ENCODE data around the gene MB21D2.

Gene MB21D2

GRCh38 chr3:192889679-192890078 is 28.0 kb downstream of the MB21D2 start:
- no peak for DNase-seq

DNA sequence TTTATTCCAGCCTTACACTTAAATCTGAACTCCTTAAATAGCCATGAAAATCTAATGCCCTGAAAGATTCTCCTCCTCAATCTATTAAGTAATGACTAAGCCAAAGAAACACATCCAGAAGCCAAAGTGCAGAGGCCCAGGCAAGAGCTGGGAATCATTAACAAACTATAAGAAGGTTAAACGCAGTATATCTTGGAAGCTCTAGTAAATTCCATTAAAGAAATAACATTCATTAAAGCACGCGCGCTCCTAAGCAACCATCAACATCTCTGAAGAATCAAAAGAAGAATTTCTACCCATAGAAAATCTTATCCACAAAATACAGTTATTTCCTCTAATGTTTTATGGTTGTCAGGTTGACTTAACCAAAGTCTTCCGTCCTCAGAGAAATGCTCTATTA is 29.5 kb downstream of the MB21D2 start:
- DNase-seq, result no peak

- DNase-seq, result no peak
Measured at GRCh38 chr3:192887701-192888100, 30.0 kb downstream of the MB21D2 start.

- DNase-seq, result peak; percentile 70
Measured at GRCh38 chr3:192887047-192887446, 30.6 kb downstream of the MB21D2 start.

- peak; percentile 83 for DNase-seq
Measured at GRCh38 chr3:192884777-192885773, 32.6 kb downstream of the MB21D2 start.

DNA sequence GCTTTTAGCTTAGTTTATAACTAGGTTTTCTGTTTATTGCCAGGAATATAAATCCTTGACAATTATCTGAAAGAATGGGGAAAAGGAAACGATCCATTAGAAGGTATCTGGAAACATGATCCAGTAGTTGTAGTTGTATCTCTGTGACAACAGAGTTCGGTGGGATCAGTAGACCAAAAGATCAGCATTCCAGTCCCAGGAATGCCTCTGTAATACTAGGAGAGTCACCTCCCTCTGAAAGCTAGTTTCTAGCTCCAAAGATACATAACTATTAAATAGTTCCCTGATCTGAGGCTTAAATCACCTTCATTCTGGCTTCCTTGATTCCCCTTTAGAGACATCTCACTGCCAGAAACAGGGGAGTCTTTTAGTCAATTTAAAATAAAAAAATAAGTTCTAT is 34.1 kb downstream of the MB21D2 start:
- no peak for DNase-seq

GRCh38 chr3:192881159-192881786 is 36.4 kb downstream of the MB21D2 start:
- DNase-seq, result no peak

DNA sequence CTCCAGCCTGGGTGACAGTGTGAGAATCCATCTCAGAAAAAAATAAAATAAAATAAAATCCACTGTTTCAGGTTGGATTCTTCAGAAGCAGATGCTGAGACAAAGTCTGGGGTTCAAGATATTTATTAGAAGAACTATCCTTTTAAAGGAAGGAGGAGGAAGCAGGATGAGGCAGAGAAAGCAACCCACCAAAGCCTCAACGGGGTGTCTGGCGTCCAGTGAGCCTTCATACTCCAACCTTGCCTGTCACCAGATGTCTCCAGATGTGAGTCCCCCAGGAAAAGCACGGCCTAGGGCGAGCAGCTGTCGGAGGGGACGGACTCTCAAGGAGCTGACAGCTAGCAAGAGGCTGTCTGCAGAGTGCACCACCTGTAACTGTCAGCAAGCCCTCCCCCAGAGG is 37.3 kb downstream of the MB21D2 start:
- no peak for DNase-seq

DNA sequence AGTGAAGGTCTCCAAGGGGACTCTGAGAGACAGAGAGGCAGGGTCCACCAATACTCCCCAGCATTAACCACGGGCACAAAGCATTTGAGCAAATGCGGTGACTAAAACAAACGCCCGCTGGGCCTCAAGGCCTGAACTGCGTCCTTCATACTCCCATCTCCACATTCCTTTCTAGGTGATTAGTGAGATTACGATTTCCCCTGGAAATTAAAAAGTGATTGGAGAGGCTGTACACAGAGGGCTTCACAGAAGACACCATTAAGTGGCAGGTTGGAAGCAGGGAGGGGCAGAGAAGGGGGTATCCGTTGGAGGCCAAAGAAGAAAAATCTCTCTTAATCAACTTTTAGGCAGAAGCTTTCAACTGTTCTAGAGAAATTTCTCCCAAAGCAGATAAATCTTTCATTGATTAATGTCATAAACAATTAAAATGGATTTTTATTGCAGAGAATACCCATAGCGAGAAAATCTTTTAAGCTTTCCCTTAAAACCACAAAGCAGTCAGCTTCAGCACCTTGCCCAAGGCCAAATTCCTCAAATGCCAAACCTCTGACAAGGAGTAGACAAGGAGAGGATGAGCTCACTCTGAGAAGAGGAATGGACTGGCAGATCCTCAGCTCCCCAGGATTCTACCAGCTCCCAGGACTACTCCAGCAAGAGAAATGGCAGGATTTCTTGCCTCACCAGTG is 38.2 kb downstream of the MB21D2 start:
- peak; percentile 95 for DNase-seq

GRCh38 chr3:192875971-192876565 is 41.6 kb downstream of the MB21D2 start:
- DNase-seq, result no peak

DNA sequence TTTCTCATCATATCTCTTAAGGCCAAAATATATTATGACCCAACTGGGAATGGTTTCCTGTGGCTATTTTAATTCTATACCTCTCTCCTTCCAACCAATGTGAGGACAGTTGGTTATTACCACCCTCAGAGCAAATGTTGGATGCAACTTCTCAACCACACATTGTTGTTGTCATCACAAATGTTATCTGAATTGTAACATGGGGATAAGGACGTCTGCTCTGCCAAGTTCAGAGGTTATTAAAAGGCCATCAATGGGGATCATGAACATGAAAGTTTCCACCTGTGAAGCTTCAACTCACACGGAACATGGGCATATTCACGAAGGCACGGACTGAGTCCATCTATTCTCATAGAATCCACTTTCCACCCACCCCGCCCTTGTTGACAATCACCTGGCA is 46.8 kb downstream of the MB21D2 start:
- DNase-seq, result no peak

DNA sequence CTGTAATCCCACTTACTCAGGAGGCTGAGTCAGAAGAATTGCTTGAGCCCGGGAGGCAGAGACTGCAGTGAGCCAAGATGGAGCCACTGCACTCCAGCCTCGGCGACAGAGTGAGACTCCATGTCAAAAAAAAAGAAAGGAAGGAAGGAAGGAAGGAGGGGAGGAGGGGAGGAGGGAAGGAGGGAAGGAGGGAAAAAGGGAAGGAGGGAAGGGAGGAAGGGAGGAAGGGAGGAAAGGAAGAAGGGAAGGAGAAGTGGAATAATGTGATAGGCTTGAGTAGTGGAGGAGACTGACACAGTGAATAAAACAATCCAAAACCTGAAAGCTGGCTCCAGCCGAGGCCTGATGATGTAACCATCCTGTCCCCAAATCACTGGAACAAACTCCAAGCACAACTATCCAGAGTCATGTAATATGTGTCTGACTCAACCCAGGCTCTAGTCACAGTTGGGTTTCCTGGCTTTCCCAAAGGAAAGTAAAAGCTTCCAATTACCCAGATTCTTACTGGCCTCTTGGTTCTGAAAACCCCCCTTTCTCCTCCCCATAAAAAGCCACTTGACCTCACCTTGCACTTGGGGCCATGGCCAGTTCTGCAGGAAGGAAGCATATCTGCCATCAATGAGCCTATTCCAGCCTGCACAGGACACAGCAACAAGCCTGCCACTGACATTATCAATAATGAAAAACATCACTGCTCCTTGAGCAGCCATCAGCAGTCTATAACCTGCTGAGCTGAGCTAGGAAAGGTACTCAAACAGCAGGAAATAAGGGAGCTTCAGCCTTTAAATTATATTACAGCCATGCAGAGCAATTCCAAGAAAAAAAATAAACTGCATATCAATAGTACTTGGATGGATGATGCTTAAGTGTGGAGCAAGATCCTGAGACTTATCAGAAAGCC is 48.3 kb downstream of the MB21D2 start:
- peak; percentile 71 for DNase-seq

DNA sequence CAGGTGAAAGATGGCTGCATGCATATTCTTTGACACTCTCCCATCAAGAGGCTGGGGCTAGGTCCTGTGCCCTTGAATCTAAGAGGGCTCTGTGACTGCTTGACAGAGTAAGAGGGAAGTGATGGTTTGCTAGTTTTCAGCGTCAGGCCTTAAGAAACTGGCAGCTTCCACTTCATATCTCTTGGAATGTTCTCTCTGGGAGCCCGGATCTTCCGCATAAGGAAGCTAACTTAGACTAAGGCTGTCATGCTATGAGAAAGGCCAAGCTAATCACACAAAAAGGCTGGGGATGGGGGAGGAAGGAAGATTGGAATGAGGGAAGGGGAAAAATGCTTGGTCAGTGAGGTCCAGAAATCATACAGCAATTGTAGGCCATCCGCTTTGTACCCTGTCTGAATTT is 50.0 kb downstream of the MB21D2 start:
- DNase-seq, result no peak

DNA sequence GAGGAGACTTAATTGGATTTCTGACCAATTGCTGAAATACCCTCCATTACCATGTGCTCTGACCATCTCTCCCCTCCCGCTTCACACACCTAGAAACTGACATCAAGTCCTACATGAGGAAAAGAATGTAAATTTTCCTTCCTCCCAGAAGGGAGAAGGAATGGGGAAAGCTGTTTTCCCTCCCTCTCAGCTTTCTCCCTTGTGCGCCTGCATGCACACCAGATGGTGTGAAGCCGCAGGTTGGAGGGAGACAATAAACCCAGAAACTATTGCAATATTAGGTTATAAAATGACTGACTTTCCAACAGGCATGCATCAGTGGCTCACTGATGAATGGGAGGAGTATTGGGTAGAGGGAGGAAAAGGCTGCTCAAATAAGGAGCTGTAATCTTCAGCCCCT is 50.9 kb downstream of the MB21D2 start:
- DNase-seq, result no peak

DNA sequence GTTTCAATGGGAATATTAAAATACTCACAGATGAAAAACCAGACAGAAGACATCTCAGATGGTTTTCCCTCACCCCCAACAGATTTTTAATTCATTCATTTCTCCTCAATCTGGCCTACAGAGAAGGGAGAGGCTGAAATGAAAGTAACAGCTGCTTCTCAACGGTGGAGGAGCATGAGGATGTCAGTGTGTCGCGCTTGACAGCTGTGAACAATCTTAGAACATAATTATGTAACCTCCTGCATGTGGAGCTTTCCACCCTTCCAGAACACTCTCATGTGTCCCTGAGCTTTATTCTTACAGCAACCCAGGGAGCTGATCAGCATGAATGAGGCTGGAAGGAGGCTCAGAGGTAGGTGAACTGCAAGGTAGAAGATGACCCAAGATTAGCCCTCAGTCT is 52.7 kb downstream of the MB21D2 start:
- DNase-seq, result no peak

DNA sequence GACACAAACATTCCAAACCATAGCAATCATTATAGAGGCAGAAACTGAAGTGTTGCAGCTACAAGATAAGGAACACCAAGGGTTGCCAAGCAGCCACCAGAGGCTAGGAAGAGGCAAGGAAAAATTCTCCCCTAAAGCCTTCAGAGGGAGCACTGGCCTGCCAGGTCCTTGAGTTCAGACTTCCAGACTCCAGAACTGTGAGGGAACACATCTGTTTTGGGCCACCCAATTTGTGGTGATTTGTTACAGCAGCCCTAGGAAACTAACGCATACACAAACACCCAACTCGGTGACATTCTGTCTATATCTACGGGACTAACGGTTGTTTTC is 54.6 kb downstream of the MB21D2 start:
- DNase-seq, result no peak

- DNase-seq, result no peak
Measured at GRCh38 chr3:192862408-192863090, 55.1 kb downstream of the MB21D2 start.

DNA sequence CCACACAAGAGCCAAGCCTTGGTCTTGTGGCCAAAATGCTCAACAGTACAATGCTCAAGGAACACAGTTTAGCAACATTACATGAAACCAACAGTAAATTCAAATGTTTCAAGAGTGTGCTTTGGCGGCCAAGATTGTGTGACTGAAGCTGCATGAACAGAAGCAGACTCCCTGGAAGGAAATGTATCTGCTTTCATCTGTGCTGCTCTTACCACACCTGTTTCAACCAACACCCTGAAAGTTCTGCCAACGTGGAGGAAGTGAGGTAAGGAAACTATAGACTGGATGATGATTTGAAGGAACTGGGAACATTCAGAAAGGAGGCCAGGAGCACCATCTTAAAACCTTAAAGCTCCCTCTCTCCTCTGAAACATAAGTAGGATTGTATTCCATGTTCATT is 55.7 kb downstream of the MB21D2 start:
- no peak for DNase-seq

GRCh38 chr3:192860454-192860853 is 57.2 kb downstream of the MB21D2 start:
- no peak for DNase-seq

DNA sequence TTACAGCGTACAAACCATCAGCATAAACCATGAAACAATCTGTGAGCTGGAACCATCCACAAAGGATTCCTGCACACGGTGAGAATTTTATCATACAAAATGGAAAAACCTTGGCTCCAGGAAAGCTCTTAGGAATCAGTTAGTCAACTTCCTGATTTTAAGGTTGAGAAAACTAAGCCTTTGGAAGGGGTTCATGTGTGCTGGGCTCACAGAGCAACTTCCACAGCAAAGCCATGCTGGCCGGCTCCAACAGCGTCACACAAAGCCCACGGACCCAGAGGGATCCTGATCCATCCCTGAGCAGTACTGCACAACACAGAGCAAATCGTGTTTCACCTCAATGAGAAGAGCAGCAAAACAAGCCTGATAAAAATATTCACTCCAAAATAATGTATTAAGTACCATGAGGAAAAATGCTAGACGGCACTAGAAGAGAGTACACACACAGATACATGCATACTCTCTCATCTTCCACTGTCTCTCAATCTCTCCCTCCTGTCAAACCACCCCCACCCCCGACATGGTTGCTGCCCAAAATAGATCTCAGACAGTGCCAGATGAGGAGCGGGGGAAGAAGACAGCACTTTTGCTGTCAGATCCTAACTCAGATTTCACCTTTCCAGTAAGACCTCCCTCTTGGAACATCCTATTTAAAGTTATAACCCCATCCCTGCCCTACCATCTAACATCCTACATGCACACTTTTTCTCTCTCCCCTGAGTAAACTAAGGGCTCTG is 58.6 kb downstream of the MB21D2 start:
- no peak for DNase-seq

- no peak for DNase-seq
Measured at GRCh38 chr3:192857260-192857661, 60.4 kb downstream of the MB21D2 start.
